Gastrocnemius medialis (tissue), 4 donors: ENCODE data around the gene DDX49. TPM values are rescaled to one million over a fixed set of nuclear protein-coding genes. Genes with fewer than 3 reads are reported as not detected.

Experiments used
- ATAC-seq, 2 donors: fragments of 150-250 bp; one replicate each; pipeline ENCODE4 v1.9.1; 2016
- DNase-seq, 2 donors: peaks; one replicate each; pipeline ENCODE4 v3.0.0-alpha.2; 2019
- H3K27ac ChIP-seq, 4 donors: fragments of 200-600 bp; sonication (generic); 1 replicate in 1 of 4; 2 replicates in 3 of 4; pipeline ENCODE4 v1.5.1; 2016 to 2018; ENCODE audit warnings: mild to moderate bottlenecking in 2 of 4, moderate library complexity in 1 of 4
- H3K27me3 ChIP-seq, 3 donors: fragments of 200-600 bp; sonication (generic) in 2 of 3; 1 replicate in 1 of 3; 2 replicates in 2 of 3; pipeline versions ENCODE4 v1.5.1 to v1.6.0; 2016 to 2019; ENCODE audit warnings: mild to moderate bottlenecking in 1 of 3, moderate library complexity in 1 of 3
- H3K36me3 ChIP-seq, 2 donors: fragments of 200-600 bp; sonication (generic) in 1 of 2; one replicate each; pipeline ENCODE4 v1.5.1; 2017 to 2018
- H3K4me1 ChIP-seq, 2 donors: fragments of 200-600 bp; sonication (generic) in 1 of 2; one replicate each; pipeline ENCODE4 v1.5.1; 2016 to 2017; ENCODE audit warnings: mild to moderate bottlenecking in 2 of 2
- H3K4me3 ChIP-seq, 4 donors: fragments of 200-600 bp; sonication (generic) in 3 of 4; 1 replicate in 1 of 4; 2 replicates in 3 of 4; pipeline ENCODE4 v1.5.1; 2016 to 2019; ENCODE audit warnings: mild to moderate bottlenecking in 2 of 4
- H3K9me3 ChIP-seq, 3 donors: fragments of 200-600 bp; sonication (generic) in 2 of 3; 1 replicate in 1 of 3; 2 replicates in 2 of 3; pipeline ENCODE4 v1.5.1; 2016 to 2019
- CTCF ChIP-seq, 5 experiments: fragments of 450-650 bp in 3 of 5; fragments of 200-600 bp in 2 of 5; sonication (generic) in 2 of 5; IDR thresholded peaks in 4 of 5; conservative IDR thresholded peaks in 1 of 5; 1 replicate in 4 of 5; 2 replicates in 1 of 5; pipeline ENCODE4 v1.5.1; 2016 to 2019; ENCODE audit warnings: antibody characterized with exemption in 5 of 5, mild to moderate bottlenecking in 3 of 5, moderate library complexity in 3 of 5
- POLR2A ChIP-seq, 2 donors: fragments of 450-650 bp; IDR thresholded peaks; one replicate each; pipeline ENCODE4 v1.6.1; 2017; ENCODE audit warnings: antibody characterized with exemption in 2 of 2, mild to moderate bottlenecking in 2 of 2, moderate library complexity in 2 of 2
- in situ Hi-C, 4 donors: fragments of 200-750 bp; cut with MboI; loops; one replicate each; pipeline versions ENCODE4 v1.15.0 to v1.8.0; 2017; ENCODE audit warnings: low sequenced_read_pairs in 4 of 4
- intact Hi-C: fragments of 100-400 bp; cut with DNase I; formaldehyde crosslinking; loops from one replicate; pipeline ENCODE4 v1.15.1; 2023; ENCODE audit warnings: low total_unique reads
- total RNA-seq, 4 donors: library from RNA; depleted of rRNA; stranded (reverse); fragments of >200 nt; gene quantifications; one replicate each; pipeline versions ENCODE4 v1.1.0 to v1.2.3, GENCODE V29; 2016

The DDX49 gene
- total RNA-seq, 4 donors from 2014 or later, result 40.6 to 60.1 (median 44.2) TPM

DNA sequence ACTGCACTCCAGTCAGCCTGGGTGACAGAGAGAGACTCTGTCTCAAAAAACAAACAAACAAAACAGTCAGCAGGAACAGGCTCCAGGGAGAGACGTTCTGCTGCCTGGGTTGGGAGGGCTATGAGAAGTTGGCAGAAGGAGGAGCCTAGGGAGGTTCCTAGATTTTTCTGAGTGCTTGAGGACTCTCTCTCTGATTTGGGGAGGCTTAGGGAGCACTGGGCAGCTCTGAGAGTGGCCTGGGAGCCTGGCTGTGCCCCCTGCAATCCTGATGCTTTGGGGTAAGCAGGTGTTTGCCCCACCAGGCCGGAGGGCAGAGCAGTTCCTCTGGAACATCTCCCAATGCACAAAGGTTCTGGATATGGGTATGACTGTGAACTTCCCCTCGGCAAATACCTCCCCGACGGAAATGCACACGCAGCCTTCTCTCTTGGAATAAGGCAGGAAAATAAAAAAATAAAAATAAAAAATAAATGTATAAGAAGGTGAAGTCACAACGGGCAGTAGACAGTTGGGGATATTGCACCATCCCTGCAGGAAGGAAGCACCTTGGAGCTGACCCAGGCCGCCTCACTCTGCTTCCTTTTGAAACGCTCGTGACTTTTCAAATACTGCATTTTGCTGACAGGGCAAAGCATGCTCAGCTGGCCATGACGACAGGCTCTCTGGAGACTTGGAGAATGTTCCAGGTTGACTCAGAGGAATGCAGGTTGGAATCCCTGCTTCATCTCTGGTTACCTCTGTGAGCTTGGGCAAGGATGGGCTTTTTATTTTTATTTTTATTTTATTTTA lies 48.0 kb downstream of the DDX49 start:
- in situ Hi-C loops, result no loop called here
- Histone ChIP-seq H3K36me3 (no peaks in the 10 kb centered on the region), H3K9me3 (no peaks in the 10 kb centered on the region), H3K4me1 (peaks cover 3 to 12% of the 10 kb centered on the region in 2 donors), H3K4me3 (peak overlapping the region in 1 of 4 donors; percentile 31), H3K27me3 (peaks cover 0 to 13% (median 1%) of the 10 kb centered on the region in 3 donors), H3K27ac (peak overlapping the region; percentile 54 to 75 (median 64))
- intact Hi-C loops, result no loop called here
- ATAC-seq (peak; percentile 73 to 95), DNase-seq (peak; percentile 43 to 76)
- no peak for TF ChIP-seq CTCF (IDR thresholded peaks at IDR 0.05 in 4 of 5, conservative IDR thresholded peaks at IDR 0.05 in 1 of 5)
- peak in 1 of 2 donors; percentile 4 for TF ChIP-seq POLR2A (IDR thresholded peaks at IDR 0.05)

GRCh38 chr19:18969931-18970659 lies 50.6 kb downstream of the DDX49 start:
- in situ Hi-C loops, result no loop called here
- ATAC-seq, result no peak
- H3K27ac ChIP-seq, result peak overlapping the region in 2 of 4 donors; percentile 13 to 54

GRCh38 chr19:18972301-18972811 lies 52.8 kb downstream of the DDX49 start:
- no peaks in the 10 kb centered on the region for H3K9me3 ChIP-seq
- DNase-seq (no peak), ATAC-seq (no peak)
- in situ Hi-C loops, result no loop called here
- no peak overlapping the region for H3K4me3 ChIP-seq
- intact Hi-C loops, result no loop called here
- no peaks in the 10 kb centered on the region for H3K27me3 ChIP-seq
- H3K36me3 ChIP-seq, result no peaks in the 10 kb centered on the region
- H3K4me1 ChIP-seq, result peaks cover 3 to 8% of the 10 kb centered on the region in 2 donors
- H3K27ac ChIP-seq, result peak overlapping the region in 3 of 4 donors; percentile 7 to 43 (median 24)
- TF ChIP-seq POLR2A (IDR thresholded peaks at IDR 0.05), result no peak
- no peak for TF ChIP-seq CTCF (IDR thresholded peaks at IDR 0.05 in 4 of 5, conservative IDR thresholded peaks at IDR 0.05 in 1 of 5)

More at GRCh38 chr19:18969931-18970659, 50.6 kb downstream of the DDX49 start:
- TF ChIP-seq POLR2A (IDR thresholded peaks at IDR 0.05) (no peak), CTCF (IDR thresholded peaks at IDR 0.05 in 4 of 5, conservative IDR thresholded peaks at IDR 0.05 in 1 of 5) (no peak)
- Histone ChIP-seq H3K36me3 (no peaks in the 10 kb centered on the region), H3K4me3 (no peak overlapping the region), H3K9me3 (no peaks in the 10 kb centered on the region), H3K4me1 (peaks cover 3 to 12% of the 10 kb centered on the region in 2 donors), H3K27me3 (no peaks in the 10 kb centered on the region)
- intact Hi-C loops, result no loop called here
- DNase-seq, result no peak

GRCh38 chr19:18972851-18973250 lies 53.3 kb downstream of the DDX49 start:
- Histone ChIP-seq H3K4me3 (no peak overlapping the region), H3K27ac (peak overlapping the region in 2 of 4 donors; percentile 24 to 43), H3K27me3 (no peaks in the 10 kb centered on the region), H3K4me1 (peaks cover 0 to 4% of the 10 kb centered on the region in 2 donors), H3K9me3 (no peaks in the 10 kb centered on the region), H3K36me3 (no peaks in the 10 kb centered on the region)
- TF ChIP-seq CTCF (IDR thresholded peaks at IDR 0.05 in 4 of 5, conservative IDR thresholded peaks at IDR 0.05 in 1 of 5) (no peak), POLR2A (IDR thresholded peaks at IDR 0.05) (no peak)
- intact Hi-C loops (no loop called here), in situ Hi-C loops (no loop called here)
- no peak for DNase-seq
- no peak for ATAC-seq
